Stimulated activated CD8-positive, alpha-beta memory T cell treated with anti-CD3 and anti-CD28 coated beads, Interleukin-7, amount 100 ng/mL, for 24 hours (primary cell): ENCODE results near the gene ECHDC3.
"Not testable (repeated sequence)": the region's sequence is repeated elsewhere in the genome, so short reads cannot be mapped to it uniquely, and the experiment has no call there.

Experiments used
- DNase-seq: peaks from one replicate; pipeline ENCODE4 v3.0.0-alpha.2; 2020; ENCODE audit warnings: low read depth

The ECHDC3 gene

DNA sequence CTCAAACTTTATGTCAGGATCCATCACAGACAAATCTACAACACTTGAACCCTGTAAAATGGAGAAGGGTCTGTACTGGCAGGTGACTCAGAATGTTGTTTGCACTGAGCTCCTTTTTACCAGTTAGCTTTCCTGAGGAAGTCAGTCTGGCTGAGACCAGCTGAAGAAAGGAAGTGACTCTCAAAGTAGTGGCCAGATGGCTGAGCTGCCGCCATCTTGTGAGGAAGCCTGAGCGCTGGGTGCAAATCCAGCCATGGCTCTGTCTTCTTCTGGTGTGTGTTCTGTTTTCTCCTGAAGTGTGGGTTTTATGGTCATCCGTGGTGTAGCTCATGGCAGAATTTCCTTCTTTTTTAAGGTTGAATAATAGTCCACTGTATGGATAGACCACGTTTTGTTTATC lies 25.5 kb upstream of the ECHDC3 start:
- DNase-seq, result no peak

DNA sequence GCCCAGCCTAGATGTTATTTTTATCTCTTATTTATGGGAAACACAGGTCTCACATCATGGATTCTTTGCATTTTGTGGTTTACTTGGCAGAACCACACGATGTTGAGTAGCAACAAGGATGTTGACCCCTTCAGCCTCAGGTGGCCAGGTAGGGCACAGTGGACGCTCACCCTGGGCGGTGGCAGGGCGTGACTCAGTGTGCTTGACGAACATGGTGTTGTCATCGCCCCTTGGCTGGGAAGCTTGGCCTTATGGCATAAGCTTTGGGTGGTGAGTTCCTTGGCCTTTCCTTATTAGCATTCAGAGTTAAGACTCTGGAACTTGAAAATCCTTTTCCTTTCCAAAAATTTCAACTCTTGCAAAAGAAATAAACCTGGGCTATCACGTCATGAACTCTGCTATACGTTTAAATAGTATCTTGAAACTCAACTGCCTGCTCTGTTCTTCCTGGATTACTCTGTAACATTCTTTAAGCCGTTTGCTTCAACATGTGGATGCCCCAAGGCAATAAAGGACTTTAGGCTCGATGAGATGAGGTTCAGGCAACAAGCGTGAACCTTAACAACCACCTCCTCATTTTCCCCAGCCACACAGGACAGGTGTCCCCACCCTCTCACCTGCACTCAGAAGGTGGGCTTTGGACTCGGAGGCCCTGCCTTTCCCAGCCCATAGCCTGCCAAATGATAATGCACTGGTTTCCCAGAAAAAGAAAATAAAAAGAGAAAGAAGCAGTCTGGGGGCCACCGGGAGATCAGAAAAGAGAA lies 22.5 kb upstream of the ECHDC3 start:
- DNase-seq, result no peak

DNA sequence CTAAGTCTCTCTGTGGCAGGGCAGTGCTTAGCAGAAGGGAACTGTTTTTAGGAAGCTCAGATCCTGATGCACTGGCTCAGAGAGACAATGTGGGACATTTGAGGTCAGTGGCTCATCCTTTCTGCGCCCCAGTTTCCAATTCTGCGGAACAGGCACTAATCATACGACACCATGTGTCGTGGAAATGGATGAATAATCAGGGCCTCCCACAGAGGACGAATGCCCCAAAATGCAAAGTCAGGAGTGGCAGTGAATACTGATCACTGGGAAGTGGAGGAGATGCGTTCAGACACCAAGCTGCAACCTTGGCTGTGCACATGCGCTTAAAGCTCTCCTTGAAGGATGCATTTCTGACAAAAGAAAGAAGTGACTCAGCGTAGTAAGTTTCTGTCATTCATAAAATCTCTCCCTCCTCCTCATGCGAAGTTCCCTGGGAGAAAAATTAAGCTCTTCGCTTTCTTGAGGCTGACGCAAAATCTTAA lies 21.9 kb upstream of the ECHDC3 start:
- no peak for DNase-seq

DNA sequence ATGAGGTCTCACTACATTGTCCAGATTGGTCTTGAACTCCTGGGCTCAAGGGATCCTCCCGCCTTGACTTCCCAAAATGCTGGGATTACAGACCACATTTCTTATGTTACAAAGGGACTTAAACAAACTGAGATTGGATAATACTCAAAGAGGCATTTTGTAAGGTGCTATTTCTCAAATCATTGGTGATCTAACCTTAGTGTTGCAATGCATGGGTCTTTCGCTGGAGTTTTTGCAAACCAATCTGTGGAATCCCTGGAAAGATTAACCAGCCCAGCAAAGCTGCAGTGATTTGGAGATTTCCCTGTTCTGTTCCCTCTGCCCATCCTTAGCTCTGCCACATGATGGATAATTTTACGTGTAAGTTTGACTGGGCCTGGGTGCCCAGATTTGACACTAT lies 20.4 kb upstream of the ECHDC3 start:
- no peak for DNase-seq

DNA sequence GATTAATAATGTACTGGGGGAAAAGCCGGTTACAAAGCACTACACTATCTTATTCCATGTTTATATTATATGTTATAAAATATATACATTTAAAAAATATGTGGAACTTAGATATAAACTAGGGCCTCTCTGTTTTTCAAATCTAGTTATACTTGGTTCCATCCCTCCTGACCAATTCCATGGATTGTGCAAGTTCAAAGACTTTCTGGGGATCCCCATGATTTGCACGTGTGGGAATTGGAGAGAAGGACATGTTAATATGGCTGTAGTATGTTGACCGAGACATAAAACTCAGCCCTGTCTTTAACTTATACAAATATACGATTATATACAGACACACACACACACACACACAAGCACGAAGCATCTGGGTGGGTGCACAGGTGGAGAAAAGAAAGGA lies 18.8 kb upstream of the ECHDC3 start:
- DNase-seq, result no peak

DNA sequence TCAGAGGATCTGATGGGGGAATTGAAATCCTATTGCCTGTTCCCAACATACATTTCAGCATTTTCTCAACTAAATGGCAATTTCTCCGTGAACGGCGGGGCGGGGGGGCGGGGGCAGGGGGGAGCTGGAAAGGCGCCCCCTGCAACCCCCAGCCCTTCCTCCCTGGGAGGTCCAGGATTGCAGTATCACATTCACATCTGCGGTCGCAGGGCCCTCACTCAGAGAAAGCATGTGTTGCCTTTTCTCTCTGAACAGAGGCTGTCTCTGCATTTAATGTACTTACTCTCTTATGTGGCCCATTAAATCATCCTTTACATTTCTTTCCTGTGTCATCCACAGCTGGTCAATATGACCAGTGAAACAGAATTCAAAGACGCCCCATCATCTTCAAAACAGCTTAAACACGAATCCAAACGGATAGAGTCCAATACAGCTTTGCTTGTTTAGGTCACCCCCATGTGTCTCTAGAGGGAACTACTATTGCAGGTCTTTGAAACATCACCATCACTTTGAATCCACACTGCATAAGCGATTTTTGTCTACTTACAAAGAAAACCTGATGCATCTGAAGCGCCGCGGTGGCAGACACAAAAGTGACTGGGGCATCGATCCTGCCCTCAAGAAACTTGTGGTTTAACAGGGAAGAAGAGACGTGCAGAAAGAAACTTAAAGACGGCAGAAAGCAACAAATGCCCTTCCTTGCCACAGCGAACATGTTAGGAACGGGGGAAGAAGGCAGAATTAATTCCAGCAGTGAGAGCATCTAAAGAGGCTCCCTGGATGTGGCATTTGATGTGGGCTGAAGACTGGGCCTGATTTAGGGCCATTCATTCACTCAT lies 17.0 kb upstream of the ECHDC3 start:
- no peak for DNase-seq

DNA sequence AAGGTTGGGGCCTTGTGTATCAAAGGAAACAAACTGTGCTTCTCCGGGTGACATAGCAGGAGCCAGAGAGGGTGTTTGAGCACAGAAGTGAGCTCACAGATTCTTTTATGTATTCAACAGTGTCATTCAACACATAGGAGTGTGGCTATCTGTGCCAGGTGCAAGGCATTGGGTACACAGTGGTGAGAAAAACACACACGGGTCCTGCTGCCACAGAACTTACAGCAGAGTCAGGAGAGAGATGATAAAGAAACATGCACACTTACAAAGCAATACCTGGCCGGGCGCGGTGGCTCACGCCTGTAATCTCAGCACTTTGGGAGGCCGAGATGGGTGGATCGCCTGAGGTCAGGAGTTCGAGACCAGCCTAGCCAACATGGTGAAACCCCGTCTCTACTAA lies 16.3 kb upstream of the ECHDC3 start:
- DNase-seq, result no peak

DNA sequence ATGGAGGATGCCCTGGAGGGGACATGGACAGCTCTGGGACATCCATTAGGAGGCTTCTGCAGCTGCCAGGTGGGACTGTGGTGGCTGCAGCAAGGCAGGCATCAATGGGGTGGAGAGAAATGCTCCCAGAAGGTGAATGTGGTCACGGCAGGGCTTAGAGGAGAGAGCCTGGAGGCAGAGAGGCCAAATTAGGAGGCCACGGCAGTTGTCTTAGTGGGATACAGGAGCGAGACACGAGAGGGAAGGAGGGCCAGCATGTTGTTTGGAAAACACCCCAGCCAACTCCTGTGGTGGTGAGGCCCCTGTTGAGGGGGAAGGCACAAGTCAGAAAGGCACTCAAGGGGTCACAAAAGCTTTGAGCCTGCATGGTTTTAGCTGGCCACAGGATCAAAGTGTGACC lies 14.6 kb upstream of the ECHDC3 start:
- DNase-seq, result no peak

DNA sequence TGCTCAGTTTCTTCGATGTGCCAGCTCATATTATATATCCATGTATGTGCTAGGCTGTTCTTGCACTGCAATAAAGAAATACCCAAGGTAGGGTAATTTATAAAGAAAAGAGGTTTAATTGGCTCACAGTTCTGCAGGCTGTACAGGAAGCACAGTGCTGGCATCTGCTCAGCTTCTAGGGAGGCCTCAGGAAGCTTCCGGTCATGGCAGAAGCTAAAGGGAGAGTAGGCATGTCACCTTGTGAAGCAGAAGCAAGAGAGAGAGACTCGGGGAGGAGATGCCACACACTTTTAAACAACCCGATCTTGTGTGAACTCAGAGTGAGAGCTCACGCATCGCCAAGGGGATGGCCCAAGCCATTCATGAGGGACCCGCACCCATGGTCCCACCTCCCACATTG lies 13.8 kb upstream of the ECHDC3 start:
- DNase-seq, result no peak

DNA sequence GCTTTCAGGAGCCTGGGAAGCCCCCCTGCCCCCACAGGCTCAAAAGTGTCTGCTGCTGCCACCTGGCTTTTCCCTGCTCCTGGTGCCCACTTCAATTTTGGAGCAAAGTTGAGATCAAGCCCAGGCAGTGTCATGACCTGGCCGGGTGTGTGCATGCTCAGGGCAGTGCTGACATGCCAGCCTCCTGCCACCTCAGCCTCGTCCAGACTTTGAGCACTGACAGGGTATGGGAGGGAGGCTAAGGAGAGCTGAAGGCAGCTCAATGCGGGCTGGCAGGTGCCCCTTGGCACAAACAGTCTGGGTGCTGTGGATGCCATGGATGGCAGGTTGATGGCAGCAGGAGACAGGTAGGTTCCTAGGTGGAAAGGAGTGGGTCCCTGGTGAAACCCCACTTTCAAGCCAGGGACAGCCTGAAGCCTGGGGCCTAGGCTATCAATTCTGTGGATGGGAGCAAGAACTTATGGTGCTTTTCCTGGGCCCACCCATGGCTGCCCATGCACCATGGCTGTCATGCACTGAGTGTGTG lies 12.3 kb upstream of the ECHDC3 start:
- DNase-seq, result no peak

DNA sequence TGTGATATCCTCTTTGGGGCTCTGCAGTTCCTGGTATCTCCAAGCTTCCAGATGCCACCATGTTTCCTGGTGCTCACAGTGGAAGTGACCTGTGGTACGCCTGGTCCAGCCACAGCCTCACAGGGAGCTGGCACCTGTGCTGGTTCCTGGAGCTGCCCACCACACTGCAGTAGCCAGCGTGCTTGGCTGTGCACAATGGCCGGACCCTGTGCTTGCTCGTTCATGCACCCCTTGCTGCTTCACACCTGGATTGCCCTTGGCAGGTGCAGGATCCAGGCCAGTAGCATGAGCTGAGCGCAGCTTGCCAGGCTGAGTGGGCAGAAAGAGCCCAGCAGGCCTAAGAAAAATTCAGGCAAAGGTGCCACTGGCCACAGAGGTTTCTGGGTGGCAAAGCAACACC lies 11.4 kb upstream of the ECHDC3 start:
- DNase-seq, result no peak

DNA sequence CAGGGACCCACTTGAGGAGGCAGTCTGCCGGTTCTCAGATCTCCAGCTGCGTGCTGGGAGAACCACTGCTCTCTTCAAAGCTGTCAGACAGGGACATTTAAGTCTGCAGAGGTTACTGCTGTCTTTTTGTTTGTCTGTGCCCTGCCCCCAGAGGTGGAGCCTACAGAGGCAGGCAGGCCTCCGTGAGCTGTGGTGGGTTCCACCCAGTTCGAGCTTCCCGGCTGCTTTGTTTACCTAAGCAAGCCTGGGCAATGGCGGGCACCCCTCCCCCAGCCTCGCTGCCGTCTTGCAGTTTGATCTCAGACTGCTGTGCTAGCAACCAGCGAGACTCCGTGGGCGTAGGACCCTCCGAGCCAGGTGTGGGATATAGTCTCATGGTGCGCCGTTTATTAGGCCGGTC lies 5.4 kb upstream of the ECHDC3 start:
- DNase-seq, result not testable (repeated sequence)

DNA sequence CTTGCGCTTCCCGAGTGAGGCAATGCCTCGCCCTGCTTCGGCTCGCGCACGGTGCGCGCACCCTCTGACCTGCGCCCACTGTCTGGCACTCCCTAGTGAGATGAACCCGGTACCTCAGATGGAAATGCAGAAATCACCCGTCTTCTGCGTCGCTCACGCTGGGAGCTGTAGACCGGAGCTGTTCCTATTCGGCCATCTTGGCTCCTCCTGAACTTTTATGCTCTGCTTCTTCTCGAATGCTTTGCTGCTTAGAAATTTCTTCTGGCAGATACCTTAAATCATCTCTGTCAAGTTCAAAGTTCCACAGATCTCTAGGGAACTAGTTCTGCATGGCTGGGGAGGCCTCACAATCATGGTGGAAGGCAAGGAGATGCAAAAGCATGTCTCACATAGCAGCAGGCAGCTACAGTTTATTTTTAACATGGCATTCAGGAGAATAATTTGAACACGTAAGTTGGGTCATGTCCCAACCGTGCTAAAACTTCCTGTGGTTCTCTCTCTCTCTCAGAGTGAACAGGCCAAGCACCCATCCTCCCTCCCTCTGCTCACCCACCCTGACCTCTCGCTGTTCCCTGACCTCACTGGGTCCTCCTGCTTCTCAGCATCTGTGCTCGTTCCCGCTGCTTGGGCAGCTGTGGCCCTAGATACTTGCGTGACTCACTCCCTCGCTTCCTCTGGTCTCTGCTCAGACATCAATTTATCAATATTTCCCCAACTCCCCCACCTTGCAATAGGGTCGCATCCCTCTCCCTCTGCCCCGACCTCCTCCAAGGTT lies 4.7 kb upstream of the ECHDC3 start:
- DNase-seq, result not testable (repeated sequence)

DNA sequence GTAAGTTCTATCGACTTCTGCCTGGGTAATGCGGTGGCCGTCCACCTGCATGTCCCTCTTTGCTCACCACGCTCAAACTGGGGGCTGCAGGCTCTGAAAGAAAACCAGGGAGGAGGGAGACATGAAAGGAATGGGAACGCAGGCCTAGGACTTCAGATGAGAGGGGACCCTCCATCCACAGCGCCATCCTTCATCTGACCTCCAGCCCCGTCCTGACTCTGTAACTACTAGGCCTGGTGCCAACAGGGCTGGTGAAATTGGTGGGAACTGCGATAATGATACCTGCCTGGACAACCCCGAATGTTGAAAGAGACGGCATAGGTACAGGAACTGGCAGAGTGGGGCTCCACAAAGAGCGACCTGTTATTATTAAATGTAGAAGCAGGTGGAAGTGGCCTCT lies 1.3 kb upstream of the ECHDC3 start:
- DNase-seq, result no peak

DNA sequence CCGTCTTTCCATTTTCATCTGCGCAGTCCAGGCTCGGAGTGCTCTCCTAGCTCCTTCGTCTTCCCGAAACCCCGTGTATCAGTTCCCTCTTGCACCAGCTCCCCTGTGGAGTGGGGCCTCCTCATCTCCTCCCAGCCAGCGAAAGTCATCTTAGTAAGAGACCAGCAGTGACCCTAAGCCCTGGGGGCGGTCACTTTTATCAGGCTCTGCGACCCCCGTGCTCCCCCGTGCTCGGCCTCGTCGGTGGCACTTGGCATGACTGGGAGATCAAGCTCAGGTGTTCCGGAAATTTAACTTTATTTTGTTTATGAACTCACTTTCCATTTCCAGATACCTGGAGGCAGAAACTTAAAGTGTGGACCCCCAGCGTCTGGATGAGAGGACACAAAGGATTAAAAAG lies 574 bp upstream of the ECHDC3 start:
- no peak for DNase-seq

DNA sequence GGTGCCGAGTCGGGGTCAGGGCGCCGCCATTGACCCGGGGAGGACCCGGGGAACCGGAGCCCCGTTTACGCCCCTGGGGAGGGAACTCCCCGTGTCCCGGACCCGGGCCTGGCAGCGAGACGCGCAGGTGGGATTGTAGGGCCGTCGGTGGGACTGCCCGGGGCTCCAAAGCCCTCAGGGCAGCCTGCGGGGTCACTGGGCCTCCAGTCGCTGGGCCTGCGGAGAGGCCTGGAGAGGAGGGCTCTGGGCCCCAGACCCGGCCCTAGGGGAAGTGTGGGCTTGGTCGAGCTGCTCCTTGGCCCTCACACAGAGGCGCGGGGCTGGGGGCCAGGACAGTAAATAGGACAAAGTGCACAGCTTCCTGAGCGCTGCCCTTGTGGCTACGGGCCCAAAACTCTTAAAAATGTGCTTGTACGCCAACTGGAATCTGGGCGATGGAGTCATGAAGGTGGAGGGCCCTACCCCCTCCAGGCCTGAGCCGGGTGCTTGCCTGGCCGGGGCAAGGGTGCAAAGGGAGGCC lies 657 bp downstream of the ECHDC3 start:
- DNase-seq, result no peak

DNA sequence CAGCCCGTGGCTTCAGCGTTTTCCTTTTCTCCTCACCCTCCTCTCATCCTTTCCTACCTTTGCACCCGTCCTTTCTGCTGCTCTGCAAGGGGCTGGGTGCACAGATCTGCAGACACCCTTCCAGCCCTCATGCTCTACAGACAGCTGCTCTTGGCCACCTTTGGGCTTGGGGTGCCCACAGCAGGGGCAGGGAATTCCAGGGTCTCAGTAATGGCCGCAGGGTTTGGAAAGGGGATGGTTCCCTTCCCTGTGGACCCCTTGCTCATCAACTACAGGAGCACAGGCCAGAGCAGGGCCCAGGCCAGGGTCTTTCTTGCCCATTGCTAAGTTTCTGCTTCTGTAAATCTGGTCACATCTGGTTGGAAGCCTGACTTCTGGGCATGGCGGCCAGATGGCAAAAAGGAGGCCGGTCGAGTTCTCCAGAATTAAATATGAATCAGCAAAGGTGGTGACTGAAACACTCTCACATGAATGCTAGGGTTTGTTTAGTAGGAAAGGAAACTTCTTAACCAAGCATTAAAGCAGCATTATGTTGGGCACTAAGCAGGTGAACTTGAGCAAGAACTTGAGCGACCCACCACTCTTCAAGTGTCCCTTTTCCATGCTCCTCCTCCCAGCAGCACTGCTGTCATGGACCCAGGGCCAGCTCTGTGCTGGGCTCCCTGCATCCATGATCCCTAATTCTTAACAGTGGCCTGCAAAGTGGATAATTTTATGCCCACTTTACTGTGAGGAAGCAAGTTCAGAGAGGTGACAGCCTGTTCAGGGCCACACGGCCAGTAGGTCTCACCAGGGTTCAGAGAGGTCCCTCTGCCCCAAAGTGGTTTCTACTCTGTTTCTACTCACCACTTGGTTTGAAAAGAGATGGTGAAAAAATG lies 1.5 kb downstream of the ECHDC3 start:
- no peak for DNase-seq

DNA sequence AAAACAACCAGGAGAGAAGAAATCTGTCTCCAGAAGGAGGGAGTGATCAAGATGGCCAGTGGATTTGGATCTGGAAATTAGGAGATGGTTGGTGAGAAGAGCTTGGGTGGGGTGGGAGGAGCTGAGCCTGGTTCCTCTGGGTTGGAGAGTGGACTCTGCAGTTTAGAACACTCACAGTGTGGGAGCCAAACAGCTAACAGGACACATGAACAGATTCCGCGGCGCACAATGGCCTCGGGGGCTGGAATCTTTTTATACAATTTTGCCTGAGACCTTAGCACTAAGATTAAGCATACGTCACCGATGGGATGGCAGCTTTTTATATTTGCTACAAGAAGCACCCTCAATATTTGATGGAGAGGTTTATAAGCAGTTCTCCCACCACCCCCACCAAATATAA lies 2.9 kb downstream of the ECHDC3 start:
- no peak for DNase-seq

DNA sequence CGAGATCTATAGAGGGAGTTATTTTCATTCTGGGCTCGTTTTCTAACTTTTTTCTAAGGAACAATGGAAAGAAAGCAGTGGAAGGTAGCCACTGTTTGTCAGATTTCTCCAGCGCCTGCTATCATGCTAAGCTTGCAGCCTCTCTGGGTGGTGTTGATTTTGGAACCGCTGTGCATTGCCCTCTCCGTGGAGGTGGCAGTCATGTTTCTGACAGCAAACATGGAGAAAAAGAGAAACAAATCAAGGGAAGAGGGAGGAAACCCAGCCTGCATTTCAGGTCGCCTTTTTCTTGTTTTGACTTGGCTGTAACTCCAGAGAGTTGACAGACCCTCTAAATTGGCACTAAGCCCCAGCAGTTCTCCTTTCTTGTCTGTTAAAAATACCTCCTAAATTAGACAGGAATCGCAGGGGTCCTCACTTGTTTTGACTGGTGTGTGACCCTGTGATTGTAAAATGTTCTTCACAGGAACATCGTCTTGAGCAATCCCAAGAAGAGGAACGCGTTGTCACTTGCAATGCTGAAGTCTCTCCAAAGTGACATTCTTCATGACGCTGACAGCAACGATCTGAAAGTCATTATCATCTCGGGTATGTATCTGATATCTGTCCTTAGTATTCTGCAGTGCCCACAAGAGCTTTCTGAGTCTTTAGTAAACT lies 4.8 kb downstream of the ECHDC3 start:
- DNase-seq, result no peak

DNA sequence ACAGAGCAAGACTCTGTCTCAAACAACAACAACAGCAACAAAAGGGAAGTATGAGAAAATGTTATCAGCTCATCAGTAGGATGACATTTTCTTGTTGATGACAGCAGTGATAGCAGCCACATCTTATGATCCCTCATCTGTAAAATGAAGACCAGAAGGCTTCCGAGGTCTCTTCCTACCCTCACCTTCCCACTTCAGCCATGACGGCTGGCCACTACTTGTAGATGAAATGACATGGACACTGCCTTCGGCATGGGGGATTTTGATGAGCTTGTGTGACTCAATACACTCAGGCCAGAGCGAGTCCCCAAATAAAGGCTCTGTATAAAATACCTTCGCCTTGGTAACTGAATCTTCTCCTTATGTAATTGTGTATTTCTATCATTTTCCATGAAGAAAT lies 6.7 kb downstream of the ECHDC3 start:
- DNase-seq, result no peak

DNA sequence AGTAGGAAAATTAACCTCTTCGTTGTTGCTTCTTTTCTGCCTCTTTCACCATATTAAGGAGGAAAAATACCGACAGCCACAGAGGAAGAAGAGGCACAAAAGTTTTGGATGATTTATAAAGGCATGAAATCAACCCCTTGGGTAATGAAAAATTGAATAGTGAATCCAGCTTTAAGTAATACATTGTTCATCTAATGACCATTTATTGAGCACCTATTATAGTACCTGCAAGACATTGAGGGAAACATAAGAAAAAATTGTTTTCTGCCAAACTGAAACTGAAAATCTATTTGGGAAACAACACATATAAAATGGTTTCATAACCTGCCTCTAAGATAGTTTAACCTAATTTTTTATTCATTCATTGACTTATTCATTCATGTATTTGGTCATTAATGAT lies 8.2 kb downstream of the ECHDC3 start:
- DNase-seq, result no peak
